ENCODE results near the gene TGFBR1.
"Not testable (repeated sequence)": the region's sequence is repeated elsewhere in the genome, so short reads cannot be mapped to it uniquely, and the experiment has no call there.

Gene TGFBR1

GRCh38 chr9:99076030-99076429 lies 28.9 kb upstream of the TGFBR1 start:
- DNase-seq (ENCODE audit: low spot score) = no peak

GRCh38 chr9:99076483-99077171 lies 28.3 kb upstream of the TGFBR1 start:
- no peak for DNase-seq (ENCODE audit: low spot score)

GRCh38 chr9:99078717-99079116 lies 26.2 kb upstream of the TGFBR1 start:
- DNase-seq (ENCODE audit: low spot score) = no peak

- DNase-seq (ENCODE audit: low spot score) = no peak
Observed at GRCh38 chr9:99079542-99079941, 25.4 kb upstream of the TGFBR1 start.

GRCh38 chr9:99083051-99083450 lies 21.9 kb upstream of the TGFBR1 start:
- DNase-seq (ENCODE audit: low spot score) = no peak

GRCh38 chr9:99085949-99086948 lies 18.7 kb upstream of the TGFBR1 start:
- no peak for DNase-seq (ENCODE audit: low spot score)

GRCh38 chr9:99087462-99087861 lies 17.5 kb upstream of the TGFBR1 start:
- no peak for DNase-seq (ENCODE audit: low spot score)

- DNase-seq (ENCODE audit: low spot score) = no peak
Observed at GRCh38 chr9:99090336-99091130, 14.4 kb upstream of the TGFBR1 start.

- no peak for DNase-seq (ENCODE audit: low spot score)
Observed at GRCh38 chr9:99092643-99093491, 12.0 kb upstream of the TGFBR1 start.

GRCh38 chr9:99093492-99093791 lies 11.5 kb upstream of the TGFBR1 start:
- DNase-seq (ENCODE audit: low spot score) = no peak

- DNase-seq (ENCODE audit: low spot score) = no peak
Observed at GRCh38 chr9:99095565-99095964, 9.3 kb upstream of the TGFBR1 start.

- DNase-seq (ENCODE audit: low spot score) = no peak
Observed at GRCh38 chr9:99096409-99096808, 8.5 kb upstream of the TGFBR1 start.

GRCh38 chr9:99099806-99100585 lies 4.9 kb upstream of the TGFBR1 start:
- not testable (repeated sequence) for DNase-seq (ENCODE audit: low spot score)

- no peak for DNase-seq (ENCODE audit: low spot score)
Observed at GRCh38 chr9:99101271-99101670, 3.6 kb upstream of the TGFBR1 start.

- DNase-seq (ENCODE audit: low spot score) = no peak
Observed at GRCh38 chr9:99101812-99102211, 3.1 kb upstream of the TGFBR1 start.

- DNase-seq (ENCODE audit: low spot score) = no peak
Observed at GRCh38 chr9:99103054-99103895, 1.6 kb upstream of the TGFBR1 start.

GRCh38 chr9:99103901-99104458 lies 933 bp upstream of the TGFBR1 start:
- no peak for DNase-seq (ENCODE audit: low spot score)

- DNase-seq (ENCODE audit: low spot score) = peak; percentile 60
Observed at GRCh38 chr9:99105152-99106043, 485 bp downstream of the TGFBR1 start.

GRCh38 chr9:99106044-99106375 lies 1.1 kb downstream of the TGFBR1 start:
- no peak for DNase-seq (ENCODE audit: low spot score)

Measured in hematopoietic multipotent progenitor cell treated with erythropoietin and hydrocortisone succinate and interleukin-3 and kit ligand, for 17 days (in vitro differentiated cells).